GM12801 (cell line): ENCODE results near the gene CSTB.

Experiments used
- TF ChIP-seq, protein P1 (sequence below): IDR thresholded peaks from one replicate; pipeline ENCODE4 v1.5.1; 2011; ENCODE audit warnings: control low read depth; ENCODE audit not compliant: insufficient read length; ENCODE audit errors: extremely low read depth

The CSTB gene

DNA sequence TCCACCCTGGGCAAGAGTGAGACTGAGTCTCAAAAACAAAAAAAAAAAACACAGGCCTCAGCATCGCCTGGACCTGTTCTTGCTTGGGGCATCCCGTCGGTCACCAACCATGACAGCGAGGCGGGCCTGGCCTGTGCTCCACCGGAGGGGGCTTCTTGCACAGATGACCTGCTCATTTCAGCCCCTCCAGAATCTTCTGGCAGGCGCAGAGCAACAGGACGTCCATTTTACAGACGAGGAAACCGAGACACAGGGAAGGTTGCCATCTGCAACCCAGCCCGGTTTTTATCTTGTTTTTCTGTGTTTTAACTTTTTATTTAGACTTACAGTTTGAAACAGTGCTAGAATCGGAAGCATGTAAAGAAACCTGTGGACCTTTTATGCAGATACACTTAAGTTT is 918 bp downstream of the CSTB start:
- TF ChIP-seq, protein P1, sequence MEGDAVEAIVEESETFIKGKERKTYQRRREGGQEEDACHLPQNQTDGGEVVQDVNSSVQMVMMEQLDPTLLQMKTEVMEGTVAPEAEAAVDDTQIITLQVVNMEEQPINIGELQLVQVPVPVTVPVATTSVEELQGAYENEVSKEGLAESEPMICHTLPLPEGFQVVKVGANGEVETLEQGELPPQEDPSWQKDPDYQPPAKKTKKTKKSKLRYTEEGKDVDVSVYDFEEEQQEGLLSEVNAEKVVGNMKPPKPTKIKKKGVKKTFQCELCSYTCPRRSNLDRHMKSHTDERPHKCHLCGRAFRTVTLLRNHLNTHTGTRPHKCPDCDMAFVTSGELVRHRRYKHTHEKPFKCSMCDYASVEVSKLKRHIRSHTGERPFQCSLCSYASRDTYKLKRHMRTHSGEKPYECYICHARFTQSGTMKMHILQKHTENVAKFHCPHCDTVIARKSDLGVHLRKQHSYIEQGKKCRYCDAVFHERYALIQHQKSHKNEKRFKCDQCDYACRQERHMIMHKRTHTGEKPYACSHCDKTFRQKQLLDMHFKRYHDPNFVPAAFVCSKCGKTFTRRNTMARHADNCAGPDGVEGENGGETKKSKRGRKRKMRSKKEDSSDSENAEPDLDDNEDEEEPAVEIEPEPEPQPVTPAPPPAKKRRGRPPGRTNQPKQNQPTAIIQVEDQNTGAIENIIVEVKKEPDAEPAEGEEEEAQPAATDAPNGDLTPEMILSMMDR: no peak

DNA sequence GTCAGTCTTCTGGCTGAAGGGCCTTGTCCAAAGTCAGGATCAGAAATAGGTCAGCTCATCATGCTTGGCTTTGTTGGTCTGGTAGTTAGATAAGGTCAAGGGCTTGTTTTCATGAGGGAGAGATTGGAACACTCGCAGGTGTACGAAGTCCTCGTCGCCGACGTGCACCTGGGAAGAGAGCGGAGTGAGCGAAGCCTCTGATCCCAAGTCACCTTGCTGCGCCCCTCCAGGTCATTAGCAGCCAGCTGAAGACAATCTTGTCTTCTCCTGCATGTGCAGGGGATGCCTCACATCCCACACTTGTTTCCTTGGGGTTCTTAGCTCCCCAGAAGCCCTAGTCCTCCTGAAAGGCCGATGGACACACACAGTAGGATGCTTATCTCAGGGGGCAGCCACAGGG is 1.9 kb downstream of the CSTB start:
- TF ChIP-seq, protein P1: no peak

DNA sequence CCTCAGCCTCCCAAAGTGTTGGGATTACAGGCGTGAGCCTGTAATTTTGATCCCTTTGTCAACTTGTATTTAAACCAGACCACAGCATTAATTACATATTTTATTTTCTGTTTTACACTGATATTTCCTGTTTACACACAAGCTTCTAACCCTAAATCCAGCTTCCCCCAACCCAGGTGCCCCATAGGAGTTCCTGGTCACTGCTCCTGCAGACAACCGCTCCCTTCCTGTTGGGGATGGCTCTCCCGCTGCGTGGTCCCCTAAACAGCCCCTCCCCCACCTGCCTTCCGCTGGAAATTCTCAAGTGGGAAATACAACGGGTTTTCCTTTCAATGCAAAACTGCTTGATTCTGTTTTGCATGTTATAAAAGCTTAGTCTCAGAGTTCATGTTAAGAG is 3.7 kb downstream of the CSTB start:
- TF ChIP-seq, protein P1: no peak

DNA sequence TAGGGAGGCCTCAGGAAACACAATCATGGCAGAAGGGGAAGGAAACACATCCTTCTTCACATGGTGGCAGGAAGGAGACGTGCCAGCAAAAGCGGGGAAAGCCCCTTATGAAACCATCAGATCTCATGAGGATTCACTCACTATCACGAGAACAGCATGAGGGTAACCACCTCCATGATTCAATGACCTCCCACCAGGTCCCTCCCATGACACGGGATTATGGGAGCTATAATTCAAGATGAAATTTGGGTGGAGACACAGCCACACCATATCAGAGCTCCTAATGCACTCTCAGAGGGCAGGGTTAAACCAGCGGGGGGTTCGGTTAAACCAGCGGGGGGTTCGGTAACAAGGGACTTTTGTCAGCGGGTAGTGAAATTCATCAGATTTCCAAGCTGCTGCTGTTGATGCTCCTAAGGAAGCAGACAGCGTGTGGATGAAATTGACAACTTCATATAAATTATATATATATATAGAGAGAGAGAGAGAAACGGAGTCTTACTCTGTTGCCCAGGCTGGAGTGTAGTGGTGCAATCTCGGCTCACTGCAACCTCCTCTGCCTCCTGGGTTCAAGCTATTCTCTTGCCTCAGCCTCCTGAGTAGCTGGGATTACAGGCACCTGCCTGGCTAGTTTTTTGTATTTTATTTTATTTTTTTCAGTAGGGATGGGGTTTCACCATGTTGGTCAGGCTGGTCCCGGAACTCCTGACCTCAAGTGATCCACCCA is 4.2 kb downstream of the CSTB start:
- TF ChIP-seq, protein P1: no peak

DNA sequence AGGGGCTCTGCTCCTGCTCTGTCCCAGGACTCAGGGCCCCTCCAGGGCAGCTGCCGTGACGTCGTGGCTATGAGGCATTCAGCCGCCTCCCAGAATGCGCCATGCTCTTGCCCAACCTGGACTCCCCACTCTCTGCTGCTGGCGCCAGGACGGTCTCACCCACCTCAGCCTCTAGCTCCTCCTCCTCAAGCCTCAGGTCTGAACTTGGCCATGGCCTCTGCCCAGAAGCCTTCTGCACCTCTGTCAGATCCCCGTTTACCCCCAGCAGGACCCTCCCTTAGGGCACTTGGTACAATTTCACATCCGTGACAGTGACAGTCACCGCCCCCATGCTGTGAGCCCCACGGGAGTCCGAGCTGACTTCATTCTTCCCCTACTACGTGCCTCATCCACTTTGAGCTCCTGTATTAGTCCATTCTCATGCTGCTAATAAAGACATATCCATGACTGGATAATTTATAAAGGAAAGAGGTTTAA is 4.9 kb downstream of the CSTB start:
- TF ChIP-seq, protein P1: no peak

DNA sequence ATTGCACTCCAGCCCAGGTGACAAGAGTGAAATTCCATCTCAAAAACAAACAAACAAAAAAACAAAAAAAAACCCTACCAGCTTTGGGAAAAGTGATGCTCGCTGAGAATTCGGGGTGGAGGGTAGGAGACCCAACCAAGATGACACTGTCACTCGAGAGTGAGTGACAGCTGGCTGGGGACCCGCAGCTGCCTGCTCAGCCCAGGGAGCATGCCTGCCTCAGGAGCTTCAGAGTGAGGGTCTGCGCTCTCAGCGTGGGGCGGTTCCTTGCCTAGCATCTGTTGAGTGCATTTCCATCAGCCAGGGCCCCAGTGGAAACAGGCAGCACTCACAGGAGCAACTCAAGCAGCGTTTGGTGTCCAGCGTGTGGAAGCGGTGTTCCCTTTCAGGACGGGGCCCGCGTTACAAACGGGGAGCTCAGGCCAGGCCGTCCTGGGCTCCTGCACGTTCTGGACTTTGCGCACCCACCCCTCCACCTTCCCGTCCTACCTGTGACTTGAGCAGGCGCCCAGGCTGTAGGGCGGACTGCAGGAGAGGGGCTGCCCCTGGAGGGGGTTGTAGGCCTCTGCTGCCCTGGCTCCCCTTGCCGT is 5.9 kb downstream of the CSTB start:
- TF ChIP-seq, protein P1: no peak

DNA sequence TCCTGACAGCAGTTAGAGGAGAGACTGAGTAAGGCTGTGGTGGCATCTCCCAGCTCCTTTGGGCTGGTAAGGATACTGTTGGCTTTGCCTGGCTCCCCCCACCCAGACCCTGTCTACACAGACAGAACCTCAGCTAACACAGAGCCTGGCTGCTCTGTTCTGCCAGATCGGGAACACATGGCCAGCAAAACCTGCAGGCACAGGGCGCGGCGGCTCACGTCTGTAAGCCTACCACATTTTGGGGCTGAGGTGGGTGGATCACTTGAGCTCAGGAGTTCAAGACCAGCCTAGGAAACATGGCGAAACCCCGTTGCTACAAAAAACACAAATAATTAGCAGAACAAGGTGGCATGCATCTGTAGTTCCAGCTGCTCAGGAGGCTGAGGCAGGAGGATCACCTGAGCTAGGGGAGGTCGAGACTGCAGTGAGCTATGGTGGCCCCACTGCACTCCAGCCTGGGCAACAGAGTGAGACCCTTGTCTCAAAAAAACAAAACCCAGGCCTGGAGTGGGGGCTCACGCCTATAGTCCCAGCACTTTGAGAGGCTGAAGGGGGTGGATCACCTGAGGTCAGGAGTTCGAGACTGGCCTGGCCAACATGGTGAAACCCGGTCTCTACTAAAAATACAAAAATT is 6.7 kb downstream of the CSTB start:
- TF ChIP-seq, protein P1: no peak
